GM12891 (cell line): Measurements from ENCODE around the gene SELL.
"Not testable (repeated sequence)": the region's sequence is repeated elsewhere in the genome, so short reads cannot be mapped to it uniquely, and the experiment has no call there.

Experiments used
- DNase-seq: peaks from one replicate; pipeline ENCODE4 v3.0.0; 2011; ENCODE audit warnings: low spot score; ENCODE audit not compliant: insufficient read length
- FAIRE-seq: peaks from 2 replicates; lab custom pipeline; 2011; peaks lifted over from hg19 to GRCh38; lab: Jason Lieb, UNC
- PAX5 ChIP-seq: IDR thresholded peaks from 2 replicates; pipeline ENCODE4 v1.6.1; 2011; ENCODE audit warnings: low read length, moderate library complexity, mild to moderate bottlenecking; ENCODE audit not compliant: insufficient read depth, severe bottlenecking
- POLR2A ChIP-seq: IDR thresholded peaks from 2 replicates; pipeline ENCODE4 v1.6.1; 2011; ENCODE audit warnings: low read depth, low read length, control low read depth
- POLR2AphosphoS5 ChIP-seq: IDR thresholded peaks from 2 replicates; pipeline ENCODE4 v1.6.1; 2011; ENCODE audit warnings: low read depth, low read length, control low read depth
- POU2F2 ChIP-seq: IDR thresholded peaks from 2 replicates; pipeline ENCODE4 v1.6.1; 2011; ENCODE audit warnings: low read depth, mild to moderate bottlenecking, control low read depth, low read length, moderate library complexity
- SPI1 ChIP-seq: IDR thresholded peaks from 2 replicates; pipeline ENCODE4 v1.6.1; 2011; ENCODE audit warnings: low read depth, low read length, control low read depth
- TAF1 ChIP-seq: IDR thresholded peaks from 2 replicates; pipeline ENCODE4 v1.6.1; 2011; ENCODE audit warnings: low read depth, low read length, control low read depth

The SELL gene

GRCh38 chr1:169731446-169731845, 20.0 kb upstream of the SELL start:
- DNase-seq (no peak), FAIRE-seq (no peak)
- no peak for TF ChIP-seq SPI1
- no peak for TF ChIP-seq POLR2AphosphoS5
- TF ChIP-seq TAF1 = no peak
- no peak for TF ChIP-seq PAX5
- TF ChIP-seq POU2F2 = no peak
- TF ChIP-seq POLR2A = no peak

GRCh38 chr1:169729991-169730390, 18.6 kb upstream of the SELL start:
- TF ChIP-seq PAX5 (no peak), POLR2A (no peak), POU2F2 (no peak), SPI1 (no peak), POLR2AphosphoS5 (no peak), TAF1 (no peak)
- no peak for DNase-seq
- no peak for FAIRE-seq

DNA sequence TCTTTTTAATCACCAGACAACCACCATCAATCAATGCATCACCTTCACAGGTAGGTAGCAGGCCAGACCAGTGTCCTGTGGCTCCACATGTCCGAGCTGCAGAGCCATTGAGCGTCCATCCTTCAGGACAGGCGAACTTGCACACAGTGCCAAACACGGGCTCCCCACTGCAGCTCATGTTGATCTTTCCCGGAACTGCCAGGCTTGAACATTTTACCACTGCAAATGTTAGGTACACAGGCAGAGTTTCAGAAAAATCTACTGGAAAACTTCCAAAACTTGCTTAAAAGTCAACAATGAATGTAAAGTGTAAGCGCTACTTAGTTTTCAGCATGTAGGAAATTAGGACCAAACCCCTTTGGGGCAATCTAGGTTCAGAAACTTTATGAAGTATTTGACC, 15.9 kb upstream of the SELL start:
- FAIRE-seq (no peak), DNase-seq (no peak)
- TF ChIP-seq TAF1 (no peak), POU2F2 (no peak), POLR2A (no peak), PAX5 (no peak), SPI1 (no peak), POLR2AphosphoS5 (no peak)

- no peak for TF ChIP-seq POLR2A
- TF ChIP-seq PAX5 = no peak
- no peak for TF ChIP-seq POU2F2
- TF ChIP-seq TAF1 = no peak
- TF ChIP-seq POLR2AphosphoS5 = no peak
- no peak for TF ChIP-seq SPI1
- DNase-seq = no peak
- no peak for FAIRE-seq
Measured at GRCh38 chr1:169726851-169727250, 15.4 kb upstream of the SELL start.

DNA sequence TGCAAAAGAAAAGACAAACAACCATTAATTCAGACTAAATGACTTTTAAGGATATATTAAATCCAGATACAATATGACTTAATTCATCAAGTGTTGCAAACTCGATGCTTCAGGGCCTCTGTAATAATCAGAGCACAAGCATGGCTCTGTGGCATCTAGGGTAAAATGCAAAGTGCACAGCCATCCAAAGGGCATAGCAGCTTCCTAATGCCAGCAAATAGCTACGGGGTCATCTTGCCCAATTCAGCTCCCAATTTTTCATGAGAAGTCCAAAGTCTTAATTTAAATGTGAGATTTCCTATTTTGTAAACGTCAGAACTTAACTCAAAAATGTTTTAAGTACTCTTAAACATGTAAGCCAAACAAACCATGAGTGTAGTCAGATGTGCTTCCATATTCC, 14.5 kb upstream of the SELL start:
- FAIRE-seq (no peak), DNase-seq (no peak)
- TF ChIP-seq SPI1 = no peak
- no peak for TF ChIP-seq POU2F2
- TF ChIP-seq PAX5 = no peak
- no peak for TF ChIP-seq TAF1
- no peak for TF ChIP-seq POLR2AphosphoS5
- TF ChIP-seq POLR2A = no peak

DNA sequence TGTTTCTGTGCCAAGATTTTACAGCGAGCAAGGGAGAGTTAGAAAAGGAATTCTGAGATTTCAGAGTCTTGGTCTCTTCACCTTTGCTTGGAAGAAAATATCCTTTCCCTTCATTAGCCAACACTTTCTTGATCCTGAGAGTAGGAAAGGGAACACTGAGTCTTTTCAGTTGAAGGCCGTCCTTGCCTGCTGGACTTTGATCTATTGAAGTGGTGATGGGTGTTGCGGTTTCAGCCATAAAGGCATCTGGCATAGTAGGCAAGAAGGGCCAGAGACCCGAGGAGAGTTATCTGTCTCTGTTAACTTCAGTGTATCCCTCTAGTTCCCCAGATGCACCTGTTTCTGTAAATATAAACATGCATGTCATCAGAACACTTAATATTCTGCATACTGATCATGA, 12.7 kb upstream of the SELL start:
- no peak for FAIRE-seq
- no peak for TF ChIP-seq POU2F2
- TF ChIP-seq SPI1 = no peak
- TF ChIP-seq PAX5 = no peak
- no peak for TF ChIP-seq POLR2AphosphoS5
- TF ChIP-seq POLR2A = no peak
- TF ChIP-seq TAF1 = no peak
- no peak for DNase-seq

GRCh38 chr1:169723763-169724162, 12.3 kb upstream of the SELL start:
- TF ChIP-seq PAX5 (no peak), POLR2AphosphoS5 (no peak), POLR2A (no peak), TAF1 (no peak), SPI1 (no peak), POU2F2 (no peak)
- FAIRE-seq (no peak), DNase-seq (no peak)

- DNase-seq (no peak), FAIRE-seq (no peak)
- TF ChIP-seq PAX5 (no peak), TAF1 (no peak), SPI1 (no peak), POLR2AphosphoS5 (no peak), POU2F2 (no peak), POLR2A (no peak)
Measured at GRCh38 chr1:169722779-169723178, 11.4 kb upstream of the SELL start.

- DNase-seq, FAIRE-seq: not testable (repeated sequence)
Measured at GRCh38 chr1:169715100-169715499, 3.7 kb upstream of the SELL start.

GRCh38 chr1:169713090-169713489, 1.7 kb upstream of the SELL start:
- FAIRE-seq, DNase-seq: not testable (repeated sequence)
